ENCODE data around the gene SH3BGR.

The SH3BGR gene

GRCh38 chr21:39461419-39461818 is 9.6 kb downstream of the SH3BGR start:
- no peak for FAIRE-seq

- no peak for FAIRE-seq
Observed at GRCh38 chr21:39463308-39463707, 11.5 kb downstream of the SH3BGR start.

GRCh38 chr21:39466584-39466983 is 14.8 kb downstream of the SH3BGR start:
- no peak for FAIRE-seq

- no peak for FAIRE-seq
Observed at GRCh38 chr21:39467746-39468145, 16.0 kb downstream of the SH3BGR start.

- FAIRE-seq = no peak
Observed at GRCh38 chr21:39468559-39468958, 16.8 kb downstream of the SH3BGR start.

- no peak for FAIRE-seq
Observed at GRCh38 chr21:39471598-39471997, 19.8 kb downstream of the SH3BGR start.

- no peak for FAIRE-seq
Observed at GRCh38 chr21:39472786-39473185, 21.0 kb downstream of the SH3BGR start.

- no peak for FAIRE-seq
Observed at GRCh38 chr21:39474611-39475010, 22.8 kb downstream of the SH3BGR start.

GRCh38 chr21:39479164-39479813 is 27.5 kb downstream of the SH3BGR start:
- FAIRE-seq = no peak

- no peak for FAIRE-seq
Observed at GRCh38 chr21:39479814-39480182, 28.0 kb downstream of the SH3BGR start.

- FAIRE-seq = no peak
Observed at GRCh38 chr21:39480271-39480670, 28.5 kb downstream of the SH3BGR start.

GRCh38 chr21:39481886-39482285 is 30.1 kb downstream of the SH3BGR start:
- FAIRE-seq = no peak

GRCh38 chr21:39483917-39484316 is 32.1 kb downstream of the SH3BGR start:
- FAIRE-seq = no peak

GRCh38 chr21:39484711-39485276 is 33.0 kb downstream of the SH3BGR start:
- FAIRE-seq = no peak

- FAIRE-seq = no peak
Observed at GRCh38 chr21:39489380-39489924, 37.7 kb downstream of the SH3BGR start.

GRCh38 chr21:39499156-39499555 is 47.4 kb downstream of the SH3BGR start:
- FAIRE-seq = no peak

- no peak for FAIRE-seq
Observed at GRCh38 chr21:39502631-39503030, 50.9 kb downstream of the SH3BGR start.

- FAIRE-seq = no peak
Observed at GRCh38 chr21:39503123-39503762, 51.5 kb downstream of the SH3BGR start.

- FAIRE-seq = no peak
Observed at GRCh38 chr21:39504230-39504629, 52.5 kb downstream of the SH3BGR start.

- no peak for FAIRE-seq
Observed at GRCh38 chr21:39510240-39510639, 58.5 kb downstream of the SH3BGR start.

GRCh38 chr21:39511102-39511501 is 59.3 kb downstream of the SH3BGR start:
- no peak for FAIRE-seq

- FAIRE-seq = no peak
Observed at GRCh38 chr21:39513735-39514134, 62.0 kb downstream of the SH3BGR start.

- FAIRE-seq = no peak
Observed at GRCh38 chr21:39515684-39516472, 64.1 kb downstream of the SH3BGR start.

Measured in colon (tissue), 2 donors.